Tibial nerve (tissue), 4 donors: ENCODE results near the gene SLC35A4. TPM values are rescaled to one million over a fixed set of nuclear protein-coding genes. Genes with fewer than 3 reads are reported as not detected.

Experiments used
- DNase-seq, 2 donors: peaks; one replicate each; pipeline ENCODE4 v3.0.0-alpha.2; 2019; ENCODE audit warnings: low spot score in 2 of 2
- H3K27ac ChIP-seq, 4 donors: fragments of 200-600 bp; sonication (generic) in 3 of 4; one replicate each; pipeline ENCODE4 v1.5.1; 2017 to 2019; ENCODE audit warnings: mild to moderate bottlenecking in 1 of 4
- H3K27me3 ChIP-seq, 2 donors: fragments of 200-600 bp; sonication (generic) in 1 of 2; one replicate each; pipeline versions ENCODE4 v1.5.1 to v1.6.0; 2017 to 2019
- H3K36me3 ChIP-seq, 3 donors: fragments of 200-600 bp; sonication (generic); one replicate each; pipeline ENCODE4 v1.5.1; 2018 to 2019
- H3K4me1 ChIP-seq, 4 donors: fragments of 200-600 bp; sonication (generic) in 3 of 4; one replicate each; pipeline ENCODE4 v1.5.1; 2017 to 2019
- H3K4me3 ChIP-seq, 4 donors: fragments of 200-600 bp; sonication (generic) in 3 of 4; one replicate each; pipeline ENCODE4 v1.5.1; 2017 to 2019; ENCODE audit warnings: mild to moderate bottlenecking in 1 of 4, moderate library complexity in 1 of 4
- H3K9me3 ChIP-seq, 4 donors: fragments of 200-600 bp; sonication (generic) in 3 of 4; one replicate each; pipeline ENCODE4 v1.5.1; 2017 to 2019
- CTCF ChIP-seq, 5 experiments: fragments of 200-600 bp in 3 of 5; fragments of 450-650 bp in 2 of 5; sonication (generic) in 3 of 5; IDR thresholded peaks; one replicate each; pipeline ENCODE4 v1.5.1; 2016 to 2019; ENCODE audit warnings: antibody characterized with exemption in 5 of 5, mild to moderate bottlenecking in 3 of 5, moderate library complexity in 2 of 5
- EP300 ChIP-seq, 2 donors: sonication (generic); formaldehyde crosslinking; IDR thresholded peaks; one replicate each; pipeline ENCODE4 v1.6.1; 2017; ENCODE audit warnings: antibody characterized with exemption in 2 of 2, mild to moderate bottlenecking in 1 of 2
- POLR2A ChIP-seq, 2 donors: fragments of 450-650 bp; IDR thresholded peaks; one replicate each; pipeline ENCODE4 v1.6.1; 2017; ENCODE audit warnings: antibody characterized with exemption in 2 of 2, mild to moderate bottlenecking in 2 of 2, moderate library complexity in 2 of 2
- WGBS, 2 donors: methylation state at CpG; one replicate each; pipeline ENCODE4 v1.1.5; 2018; 5-methylcytosine and 5-hydroxymethylcytosine counted together
- total RNA-seq, 4 donors: library from RNA; depleted of rRNA; stranded (reverse); fragments of >200 nt; gene quantifications; one replicate each; pipeline ENCODE4 v1.1.0, GENCODE V29; 2016

SLC35A4 gene
- total RNA-seq, 4 donors from 2014 or later = 22.9 to 36.9 (median 26.8) TPM

- Histone ChIP-seq H3K27ac (no peak overlapping the region), H3K36me3 (peaks cover 2 to 64% (median 5%) of the 10 kb centered on the region in 3 donors), H3K4me1 (peaks cover 3 to 32% (median 24%) of the 10 kb centered on the region in 4 donors), H3K27me3 (no peaks in the 10 kb centered on the region), H3K4me3 (no peak overlapping the region), H3K9me3 (no peaks in the 10 kb centered on the region)
- 95 to 97% methylated on average over 10 of the region's 10 CpGs for WGBS, 2 donors
- TF ChIP-seq CTCF (IDR thresholded peaks at IDR 0.05) (no peak), POLR2A (IDR thresholded peaks at IDR 0.05) (no peak), EP300 (IDR thresholded peaks at IDR 0.05) (no peak)
- no peak for DNase-seq
Observed at GRCh38 chr5:140545606-140546005, 19.0 kb upstream of the SLC35A4 start.

- TF ChIP-seq EP300 (IDR thresholded peaks at IDR 0.05) = no peak
- no peak for TF ChIP-seq POLR2A (IDR thresholded peaks at IDR 0.05)
- no peak for TF ChIP-seq CTCF (IDR thresholded peaks at IDR 0.05)
- peak overlapping the region; percentile 95 to 99 (median 99) for H3K27ac ChIP-seq
- no peak for DNase-seq
- peak overlapping the region; percentile 19 to 71 (median 55) for H3K4me3 ChIP-seq
- peaks cover 3 to 32% (median 24%) of the 10 kb centered on the region in 4 donors for H3K4me1 ChIP-seq
- H3K9me3 ChIP-seq = no peaks in the 10 kb centered on the region
- 44 to 55% methylated on average over 13 of the region's 13 CpGs for WGBS, 2 donors
- no peaks in the 10 kb centered on the region for H3K27me3 ChIP-seq
- peaks cover 2 to 64% (median 8%) of the 10 kb centered on the region in 3 donors for H3K36me3 ChIP-seq
Observed at GRCh38 chr5:140546851-140547507, 17.6 kb upstream of the SLC35A4 start.

- DNase-seq = peak; percentile 94 to 97
- Histone ChIP-seq H3K27me3 (no peaks in the 10 kb centered on the region), H3K4me1 (peaks cover 3 to 32% (median 24%) of the 10 kb centered on the region in 4 donors), H3K9me3 (no peaks in the 10 kb centered on the region), H3K4me3 (peak within 1 kb of the TSS; percentile 42 to 71 (median 64)), H3K27ac (peak within 1 kb of the TSS; percentile 95 to 99 (median 99)), H3K36me3 (peaks cover 2 to 61% (median 8%) of the 10 kb centered on the region in 3 donors)
- TF ChIP-seq EP300 (IDR thresholded peaks at IDR 0.05) (peak; percentile 52 to 96), CTCF (IDR thresholded peaks at IDR 0.05) (peak; percentile 56 to 97 (median 64)), POLR2A (IDR thresholded peaks at IDR 0.05) (peak; percentile 69 to 93)
- WGBS, 2 donors = 0 to 1% methylated on average over 22 to 37 of the region's 52 CpGs
Observed at GRCh38 chr5:140547508-140548299, 16.9 kb upstream of the SLC35A4 start, which contains the start of gene EIF4EBP3. EIF4EBP3 (plus strand) TSS chr5:140547662; CDS start chr5:140547738, 76 bp downstream.

- Histone ChIP-seq H3K27me3 (no peaks in the 10 kb centered on the region), H3K27ac (peak overlapping the region; percentile 95 to 99 (median 99)), H3K9me3 (no peaks in the 10 kb centered on the region), H3K36me3 (peaks cover 2 to 58% (median 8%) of the 10 kb centered on the region in 3 donors), H3K4me3 (peak overlapping the region; percentile 42 to 71 (median 64)), H3K4me1 (peaks cover 3 to 32% (median 24%) of the 10 kb centered on the region in 4 donors)
- DNase-seq = no peak
- WGBS, 2 donors = 0% methylated on average over 1 to 5 of the region's 5 CpGs
- no peak for TF ChIP-seq POLR2A (IDR thresholded peaks at IDR 0.05)
- TF ChIP-seq EP300 (IDR thresholded peaks at IDR 0.05) = peak; percentile 34 to 46
- TF ChIP-seq CTCF (IDR thresholded peaks at IDR 0.05) = no peak
Observed at GRCh38 chr5:140548300-140548688, 16.3 kb upstream of the SLC35A4 start.
